NB4 (cell line): ENCODE measurements around the gene BATF2.

Experiments used
- DNase-seq: peaks from one replicate; pipeline ENCODE4 v3.0.0; 2010; ENCODE audit warnings: low read depth
- H3K4me3 ChIP-seq: one replicate; pipeline ENCODE4 v1.5.1; 2011; ENCODE audit warnings: mild to moderate bottlenecking, low read depth, low read length, moderate library complexity
- MYC ChIP-seq: IDR thresholded peaks from 2 replicates; pipeline ENCODE4 v1.6.1; 2011; ENCODE audit warnings: low read depth, low read length
- POLR2A ChIP-seq: IDR thresholded peaks from 2 replicates; pipeline ENCODE4 v1.6.1; 2011; ENCODE audit warnings: mild to moderate bottlenecking; ENCODE audit not compliant: insufficient read length; ENCODE audit errors: extremely low read depth
- TF ChIP-seq, protein P1 (sequence below): IDR thresholded peaks from one replicate; pipeline ENCODE4 v1.5.1; 2012; ENCODE audit warnings: low read depth, low read length
- TF ChIP-seq, protein P2 (sequence below): IDR thresholded peaks from 2 replicates; pipeline ENCODE4 v1.6.1; 2011; ENCODE audit warnings: low read depth, low read length

Gene BATF2

DNA sequence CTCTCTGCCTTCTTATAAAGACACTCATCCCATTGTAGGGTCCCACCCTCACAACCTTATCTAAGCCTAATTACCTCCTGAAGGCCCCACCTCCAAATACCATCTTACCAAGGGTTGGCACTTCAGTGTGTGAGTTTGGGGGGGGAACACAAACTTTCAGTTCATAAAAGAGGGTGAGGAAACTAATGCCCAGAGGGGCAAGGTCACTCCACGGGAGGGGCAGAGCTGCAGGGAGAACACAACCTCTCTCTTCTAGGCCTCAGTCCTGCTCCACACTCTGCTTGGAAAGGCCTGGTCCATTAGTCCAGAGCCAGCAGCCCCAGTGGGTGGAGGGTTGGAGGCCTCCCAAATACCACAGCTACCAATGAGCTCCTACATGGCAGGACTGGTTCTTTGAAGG is 2.7 kb upstream of the BATF2 start:
- TF ChIP-seq MYC (no peak), POLR2A (no peak)
- TF ChIP-seq, protein P1, sequence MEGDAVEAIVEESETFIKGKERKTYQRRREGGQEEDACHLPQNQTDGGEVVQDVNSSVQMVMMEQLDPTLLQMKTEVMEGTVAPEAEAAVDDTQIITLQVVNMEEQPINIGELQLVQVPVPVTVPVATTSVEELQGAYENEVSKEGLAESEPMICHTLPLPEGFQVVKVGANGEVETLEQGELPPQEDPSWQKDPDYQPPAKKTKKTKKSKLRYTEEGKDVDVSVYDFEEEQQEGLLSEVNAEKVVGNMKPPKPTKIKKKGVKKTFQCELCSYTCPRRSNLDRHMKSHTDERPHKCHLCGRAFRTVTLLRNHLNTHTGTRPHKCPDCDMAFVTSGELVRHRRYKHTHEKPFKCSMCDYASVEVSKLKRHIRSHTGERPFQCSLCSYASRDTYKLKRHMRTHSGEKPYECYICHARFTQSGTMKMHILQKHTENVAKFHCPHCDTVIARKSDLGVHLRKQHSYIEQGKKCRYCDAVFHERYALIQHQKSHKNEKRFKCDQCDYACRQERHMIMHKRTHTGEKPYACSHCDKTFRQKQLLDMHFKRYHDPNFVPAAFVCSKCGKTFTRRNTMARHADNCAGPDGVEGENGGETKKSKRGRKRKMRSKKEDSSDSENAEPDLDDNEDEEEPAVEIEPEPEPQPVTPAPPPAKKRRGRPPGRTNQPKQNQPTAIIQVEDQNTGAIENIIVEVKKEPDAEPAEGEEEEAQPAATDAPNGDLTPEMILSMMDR: no peak
- TF ChIP-seq, protein P2, sequence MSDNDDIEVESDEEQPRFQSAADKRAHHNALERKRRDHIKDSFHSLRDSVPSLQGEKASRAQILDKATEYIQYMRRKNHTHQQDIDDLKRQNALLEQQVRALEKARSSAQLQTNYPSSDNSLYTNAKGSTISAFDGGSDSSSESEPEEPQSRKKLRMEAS: no peak
- no peak overlapping the region for H3K4me3 ChIP-seq
- DNase-seq: no peak

DNA sequence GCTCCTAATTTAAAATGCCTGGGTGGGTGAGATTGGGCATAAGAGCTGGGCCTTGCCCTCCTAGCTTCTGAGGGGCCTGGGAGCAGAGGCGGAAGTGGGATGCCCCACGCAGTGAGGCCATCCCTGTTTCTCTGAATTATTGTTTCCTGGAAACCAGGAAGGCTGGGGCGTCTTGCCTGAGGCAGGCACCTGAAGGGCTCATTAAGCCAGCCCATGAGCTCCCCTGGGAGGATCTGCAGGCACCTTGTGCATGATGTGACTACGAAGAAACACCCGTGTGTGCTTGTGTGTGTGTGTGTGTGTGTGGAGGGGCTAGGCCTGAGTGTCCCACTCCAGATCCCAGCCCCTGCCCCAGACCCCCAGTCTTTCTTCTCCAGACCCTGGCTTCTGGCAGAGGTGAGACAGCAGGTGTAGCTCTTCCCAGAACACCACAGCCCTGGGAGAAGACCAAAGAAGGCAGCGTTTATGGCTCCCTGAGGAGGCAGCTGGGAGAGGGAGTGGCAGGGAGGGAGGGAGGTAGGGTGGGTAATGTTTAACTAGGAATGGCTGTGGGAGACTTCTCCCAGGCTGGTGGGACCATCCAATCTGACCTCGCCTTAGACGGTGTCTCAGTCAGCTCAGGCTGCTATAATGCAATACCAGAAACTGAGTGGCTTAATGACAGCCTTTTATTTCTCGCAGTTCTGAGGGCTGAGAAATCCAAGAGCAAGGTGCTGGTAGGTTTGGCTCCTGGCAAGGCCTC is 2.1 kb upstream of the BATF2 start:
- no peak for TF ChIP-seq MYC
- TF ChIP-seq, protein P2: no peak
- no peak for TF ChIP-seq POLR2A
- TF ChIP-seq, protein P1: no peak
- no peak overlapping the region for H3K4me3 ChIP-seq
- no peak for DNase-seq

DNA sequence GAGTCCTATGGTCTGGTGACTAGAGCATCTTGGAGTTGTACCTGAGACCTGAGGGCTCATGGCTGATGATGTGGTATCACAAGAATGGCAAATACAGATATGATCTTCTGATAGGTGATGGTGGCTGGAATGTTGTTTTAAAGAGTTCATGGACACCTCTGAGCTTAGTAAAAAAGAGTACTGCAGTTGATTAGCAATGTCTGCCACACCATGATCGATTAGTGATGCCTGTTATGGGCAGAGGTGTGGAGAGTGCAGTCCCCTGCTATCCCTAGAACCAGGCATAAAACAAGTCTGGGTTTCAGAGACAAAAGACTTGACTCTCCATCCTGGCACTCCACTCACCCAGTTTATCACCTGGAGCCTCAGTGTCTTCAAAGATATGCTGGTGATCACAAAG is 1.4 kb upstream of the BATF2 start:
- DNase-seq: no peak
- no peak overlapping the region for H3K4me3 ChIP-seq
- TF ChIP-seq MYC (no peak), POLR2A (no peak)
- TF ChIP-seq, protein P1: no peak
- TF ChIP-seq, protein P2: no peak

DNA sequence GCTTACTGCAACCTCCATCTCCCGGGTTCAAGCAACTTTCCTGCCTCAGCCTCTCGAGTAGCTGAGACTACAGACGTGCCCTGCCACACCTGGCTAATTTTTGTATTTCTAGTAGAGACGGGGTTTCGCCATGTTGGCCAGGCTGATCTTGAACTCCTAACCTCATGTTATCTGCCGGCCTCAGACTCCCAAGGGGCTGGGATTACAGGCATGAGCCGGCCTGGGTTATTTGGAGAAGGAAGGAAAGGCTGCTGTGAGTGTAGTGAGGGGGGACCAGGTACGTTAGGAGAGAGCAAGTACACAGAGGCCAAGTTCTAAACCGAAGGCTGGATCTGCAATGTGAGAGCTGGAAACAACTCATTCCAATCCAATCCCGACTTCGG is 453 bp downstream of the BATF2 start:
- no peak overlapping the region for H3K4me3 ChIP-seq

DNA sequence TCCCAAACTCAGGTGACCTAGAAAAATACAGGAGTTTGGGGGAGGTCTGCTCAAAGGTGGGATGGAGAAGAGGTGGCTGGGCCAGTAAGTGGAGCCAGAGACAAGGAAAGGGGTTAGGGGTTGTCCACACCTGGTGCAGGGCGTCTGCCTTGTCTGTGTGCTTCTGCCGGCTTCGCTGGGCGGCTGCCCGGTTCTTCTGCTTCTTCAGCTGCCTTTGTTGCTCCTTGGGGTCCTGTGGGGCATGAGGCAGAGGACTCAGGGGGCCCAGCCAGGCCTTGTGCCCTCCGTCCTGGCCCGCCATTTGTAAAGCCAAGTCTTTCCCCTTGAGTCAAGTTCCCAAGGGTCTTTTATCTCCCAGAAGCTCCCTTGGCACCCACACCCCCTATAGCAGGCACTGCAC is 2.5 kb downstream of the BATF2 start:
- DNase-seq: no peak
- no peak for TF ChIP-seq POLR2A
- TF ChIP-seq MYC: no peak
- TF ChIP-seq, protein P1: no peak
- TF ChIP-seq, protein P2: no peak

More for the DNA sequence above, 453 bp downstream of the BATF2 start:
- TF ChIP-seq POLR2A (no peak), MYC (no peak)
- TF ChIP-seq, protein P1: no peak
- TF ChIP-seq, protein P2: no peak
- DNase-seq: no peak

More for the DNA sequence above, 2.5 kb downstream of the BATF2 start:
- no peak overlapping the region for H3K4me3 ChIP-seq
